Ureter (tissue), 1 donor: ENCODE data around the gene NF1. TPM values are rescaled to one million over a fixed set of nuclear protein-coding genes. Genes with fewer than 3 reads are reported as not detected.
"Not testable (repeated sequence)": the region's sequence is repeated elsewhere in the genome, so short reads cannot be mapped to it uniquely, and the experiment has no call there.

Experiments used
- DNase-seq: peaks from one replicate; pipeline ENCODE4 v3.0.0-alpha.2; 2020; ENCODE audit warnings: low spot score
- total RNA-seq: library from RNA; stranded (reverse); gene quantifications from one replicate; pipeline ENCODE4 v1.2.4, GENCODE V29; 2023
- donor health status: DM: yes; HTN: yes; CAD: no.

Gene NF1
- total RNA-seq, 1 donor from 2014 or later = 112 TPM

DNA sequence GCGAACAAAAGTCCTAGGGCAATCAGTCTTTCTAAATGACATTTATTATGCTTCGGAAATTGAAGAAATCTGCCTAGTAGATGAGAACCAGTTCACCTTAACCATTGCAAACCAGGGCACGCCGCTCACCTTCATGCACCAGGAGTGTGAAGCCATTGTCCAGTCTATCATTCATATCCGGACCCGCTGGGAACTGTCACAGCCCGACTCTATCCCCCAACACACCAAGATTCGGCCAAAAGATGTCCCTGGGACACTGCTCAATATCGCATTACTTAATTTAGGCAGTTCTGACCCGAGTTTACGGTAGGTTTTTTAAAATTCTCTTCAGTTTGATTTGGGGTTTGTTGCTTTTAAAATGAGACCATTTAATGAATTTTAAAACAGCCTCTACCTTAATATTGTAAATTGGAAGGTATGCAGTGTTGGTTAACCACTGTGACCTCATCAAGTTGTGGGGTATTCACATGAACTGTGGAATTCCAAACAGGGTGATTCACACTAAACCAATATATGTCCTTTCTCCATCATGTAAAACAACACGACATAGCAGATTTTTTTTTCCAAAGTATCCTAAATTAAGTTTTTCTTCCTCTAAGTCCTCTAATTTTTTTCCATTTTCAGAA, 232.9 kb downstream of the NF1 start:
- no peak for DNase-seq

- no peak for DNase-seq
Measured at GRCh38 chr17:31328160-31328535, 233.4 kb downstream of the NF1 start.

- no peak for DNase-seq
Measured at GRCh38 chr17:31329221-31329620, 234.4 kb downstream of the NF1 start.

GRCh38 chr17:31339906-31340661, 245.3 kb downstream of the NF1 start:
- no peak for DNase-seq

- not testable (repeated sequence) for DNase-seq
Measured at GRCh38 chr17:31345191-31345747, 250.5 kb downstream of the NF1 start.

- no peak for DNase-seq
Measured at GRCh38 chr17:31349454-31349853, 254.7 kb downstream of the NF1 start.

DNA sequence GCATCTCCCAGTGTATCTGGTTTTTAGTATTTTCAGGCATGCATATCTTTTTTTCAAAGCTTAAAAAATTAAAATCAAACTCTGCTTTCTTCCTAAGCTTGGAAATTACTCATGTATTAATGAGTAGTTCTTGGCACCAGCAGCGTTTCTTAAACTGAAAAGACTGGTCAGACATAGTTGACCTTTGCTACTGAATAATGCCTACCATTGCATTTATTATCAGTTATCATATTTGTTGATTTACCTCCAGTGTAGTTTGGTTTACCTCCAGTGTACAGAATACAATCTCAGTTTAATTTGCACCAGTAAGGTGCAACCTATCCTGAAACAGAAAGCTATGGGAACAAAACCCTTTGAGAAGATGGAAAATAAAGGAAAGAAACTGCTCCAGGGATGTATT, 261.2 kb downstream of the NF1 start:
- no peak for DNase-seq

DNA sequence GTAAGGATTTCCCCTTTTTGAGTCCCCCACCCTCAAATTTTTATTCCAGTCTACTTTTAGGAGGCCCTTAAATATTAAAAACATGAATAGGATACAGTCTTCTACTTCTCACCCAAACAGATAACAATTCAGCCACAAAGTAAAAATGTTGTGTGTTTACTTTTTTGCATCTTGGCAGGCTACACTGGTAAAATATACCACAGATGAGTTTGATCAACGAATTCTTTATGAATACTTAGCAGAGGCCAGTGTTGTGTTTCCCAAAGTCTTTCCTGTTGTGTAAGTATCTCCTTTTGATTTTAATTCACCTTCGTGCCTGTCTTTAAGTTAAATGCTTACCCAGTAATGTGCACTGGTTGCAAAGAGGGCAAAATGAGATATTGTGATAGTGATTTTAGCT, 262.3 kb downstream of the NF1 start:
- no peak for DNase-seq

DNA sequence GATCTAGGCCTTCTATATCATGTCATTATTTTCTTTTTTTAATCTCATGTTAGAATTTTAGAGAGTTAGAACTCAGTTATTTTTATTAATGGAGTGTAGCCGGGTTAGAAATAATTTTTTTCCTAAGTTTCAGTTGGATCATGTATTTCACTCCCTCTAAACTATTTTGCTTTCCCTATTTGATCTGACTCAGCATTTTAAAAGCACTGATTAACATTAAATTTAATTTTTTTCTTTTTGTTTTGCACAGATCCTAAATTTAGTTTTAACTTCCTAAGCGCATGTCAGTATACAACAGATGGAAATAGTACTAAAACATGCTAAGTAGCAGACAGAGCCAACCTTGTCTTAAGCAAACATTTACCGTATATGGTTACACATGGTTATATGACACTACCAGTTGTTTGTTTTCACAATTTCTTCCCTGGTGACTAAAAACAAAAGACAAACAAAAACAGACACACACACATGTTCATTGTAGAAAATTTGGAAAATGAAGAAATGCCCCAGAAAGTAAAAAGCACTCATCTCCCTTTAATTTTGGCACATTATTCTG, 263.1 kb downstream of the NF1 start:
- DNase-seq = no peak

GRCh38 chr17:31364012-31364411, 269.2 kb downstream of the NF1 start:
- DNase-seq = no peak

DNA sequence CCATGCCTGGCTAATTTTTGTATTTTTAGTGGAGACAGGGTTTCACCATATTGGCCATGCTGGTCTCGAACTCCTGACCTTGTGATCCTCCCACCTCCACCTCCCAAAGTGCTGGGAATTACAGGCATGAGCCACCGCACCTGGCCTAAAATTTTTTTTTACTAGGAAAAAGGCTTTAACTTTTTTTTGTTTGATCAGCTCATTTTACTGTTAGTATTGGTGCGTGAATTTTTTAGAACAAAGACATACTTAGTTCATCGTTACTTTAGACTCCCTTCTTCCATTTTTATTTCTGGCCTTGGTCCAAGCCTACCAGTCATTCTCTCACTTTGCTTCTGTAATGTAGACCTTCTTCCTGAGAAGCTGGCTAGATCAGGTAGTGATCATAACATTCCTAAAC, 271.3 kb downstream of the NF1 start:
- no peak for DNase-seq

DNA sequence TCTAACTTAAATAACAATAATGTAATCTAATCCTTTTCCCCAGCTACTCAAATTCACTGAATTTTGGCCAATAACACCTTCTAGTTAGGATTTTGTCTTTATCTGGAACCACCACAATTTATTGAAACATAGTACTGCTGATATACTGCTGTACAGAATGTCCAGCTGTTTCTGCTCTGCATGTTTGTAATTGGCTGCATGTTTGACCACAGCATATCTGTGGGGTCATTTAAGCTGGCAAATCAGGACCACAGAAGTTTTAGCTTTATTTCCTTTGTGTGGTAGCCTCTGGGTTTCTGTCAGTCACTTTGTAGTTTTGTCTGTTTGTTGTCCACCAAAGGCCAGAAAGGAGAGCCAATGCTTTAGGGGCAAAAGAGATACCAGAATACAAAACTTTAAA, 274.5 kb downstream of the NF1 start:
- no peak for DNase-seq

GRCh38 chr17:31371511-31372097, 276.8 kb downstream of the NF1 start:
- DNase-seq = no peak

- DNase-seq = no peak
Measured at GRCh38 chr17:31373150-31374093, 278.6 kb downstream of the NF1 start.

- no peak for DNase-seq
Measured at GRCh38 chr17:31374094-31374447, 279.3 kb downstream of the NF1 start.

DNA sequence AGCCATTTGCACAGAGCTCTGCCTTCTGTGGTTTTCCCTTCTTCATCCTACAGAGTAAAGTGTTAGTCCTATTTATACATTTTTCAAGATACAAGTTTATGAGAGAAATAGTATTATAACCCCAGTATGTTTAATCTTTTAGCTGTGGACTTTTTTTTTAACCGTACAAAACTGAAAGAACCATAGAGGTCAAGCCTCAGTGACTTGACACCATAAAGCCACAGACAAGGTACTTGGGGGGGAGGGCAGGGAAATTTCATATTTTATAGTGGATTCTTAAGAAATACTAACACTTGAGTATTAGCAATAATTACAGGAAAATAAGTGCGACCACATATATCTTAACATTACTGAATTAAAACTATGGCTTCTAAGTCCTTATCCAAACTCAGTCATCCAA, 279.7 kb downstream of the NF1 start:
- no peak for DNase-seq

- no peak for DNase-seq
Measured at GRCh38 chr17:31378638-31379037, 283.9 kb downstream of the NF1 start.

GRCh38 chr17:31379597-31380205, 284.9 kb downstream of the NF1 start:
- DNase-seq = no peak

GRCh38 chr17:31381165-31381668, 286.4 kb downstream of the NF1 start:
- DNase-seq = no peak

GRCh38 chr17:31382668-31383275, 288.0 kb downstream of the NF1 start:
- DNase-seq = not testable (repeated sequence)
